HG02610 (cell line): ENCODE data around the gene IGSF3.
"Not testable (repeated sequence)": the region's sequence is repeated elsewhere in the genome, so short reads cannot be mapped to it uniquely, and the experiment has no call there.

ENCODE experiments used
- ATAC-seq: cut with Tn5 transposase; IDR thresholded peaks from one replicate; pipeline ENCODE4 v1.9.1; 2021; ENCODE audit warnings: mild to moderate bottlenecking, moderate library complexity; ENCODE audit not compliant: unreplicated experiment

The IGSF3 gene

GRCh38 chr1:116664366-116664977 is 3.1 kb downstream of the IGSF3 start:
- ATAC-seq, result no peak

- ATAC-seq, result no peak
Observed at GRCh38 chr1:116663821-116664220, 3.7 kb downstream of the IGSF3 start.

- no peak for ATAC-seq
Observed at GRCh38 chr1:116661633-116662032, 5.9 kb downstream of the IGSF3 start.

- ATAC-seq, result not testable (repeated sequence)
Observed at GRCh38 chr1:116658645-116659044, 8.9 kb downstream of the IGSF3 start.

- not testable (repeated sequence) for ATAC-seq
Observed at GRCh38 chr1:116657836-116658235, 9.7 kb downstream of the IGSF3 start.

GRCh38 chr1:116654351-116654750 is 13.2 kb downstream of the IGSF3 start:
- ATAC-seq, result no peak

- not testable (repeated sequence) for ATAC-seq
Observed at GRCh38 chr1:116652598-116652997, 14.9 kb downstream of the IGSF3 start.

- ATAC-seq, result not testable (repeated sequence)
Observed at GRCh38 chr1:116650781-116651180, 16.8 kb downstream of the IGSF3 start.

- not testable (repeated sequence) for ATAC-seq
Observed at GRCh38 chr1:116649041-116649440, 18.5 kb downstream of the IGSF3 start.

GRCh38 chr1:116648325-116648724 is 19.2 kb downstream of the IGSF3 start:
- not testable (repeated sequence) for ATAC-seq

- ATAC-seq, result not testable (repeated sequence)
Observed at GRCh38 chr1:116647186-116647585, 20.3 kb downstream of the IGSF3 start.

GRCh38 chr1:116646673-116647170 is 20.8 kb downstream of the IGSF3 start:
- not testable (repeated sequence) for ATAC-seq

- not testable (repeated sequence) for ATAC-seq
Observed at GRCh38 chr1:116645802-116646672, 21.5 kb downstream of the IGSF3 start.

GRCh38 chr1:116644993-116645392 is 22.5 kb downstream of the IGSF3 start:
- not testable (repeated sequence) for ATAC-seq

- ATAC-seq, result not testable (repeated sequence)
Observed at GRCh38 chr1:116644096-116644495, 23.4 kb downstream of the IGSF3 start.

GRCh38 chr1:116643281-116643751 is 24.2 kb downstream of the IGSF3 start:
- not testable (repeated sequence) for ATAC-seq

GRCh38 chr1:116642311-116643280 is 24.9 kb downstream of the IGSF3 start:
- not testable (repeated sequence) for ATAC-seq

- not testable (repeated sequence) for ATAC-seq
Observed at GRCh38 chr1:116637583-116637982, 29.9 kb downstream of the IGSF3 start.

- not testable (repeated sequence) for ATAC-seq
Observed at GRCh38 chr1:116636584-116636983, 30.9 kb downstream of the IGSF3 start.

GRCh38 chr1:116634386-116634785 is 33.1 kb downstream of the IGSF3 start:
- not testable (repeated sequence) for ATAC-seq
